ENCODE data around the gene MMP21.

DNA sequence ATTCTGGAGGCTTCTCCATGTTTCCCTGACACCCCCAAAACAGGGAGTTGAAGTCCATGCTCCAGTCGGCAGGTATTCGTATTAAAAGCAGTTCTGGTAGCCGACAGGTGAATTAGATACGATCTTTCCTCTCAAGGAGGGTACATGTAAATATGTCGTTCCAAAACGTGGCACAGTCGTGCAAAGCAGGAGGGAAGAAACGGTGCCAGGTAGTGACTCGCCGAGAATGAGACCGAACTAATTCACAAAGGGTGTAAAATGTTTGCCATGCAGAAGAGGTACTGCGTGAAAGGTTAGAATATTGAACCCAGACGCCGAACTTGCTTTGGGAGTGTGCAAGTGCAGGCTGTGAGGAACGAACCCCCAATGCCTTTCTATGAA lies 55.6 kb downstream of the MMP21 start:
- TF ChIP-seq, protein P1, sequence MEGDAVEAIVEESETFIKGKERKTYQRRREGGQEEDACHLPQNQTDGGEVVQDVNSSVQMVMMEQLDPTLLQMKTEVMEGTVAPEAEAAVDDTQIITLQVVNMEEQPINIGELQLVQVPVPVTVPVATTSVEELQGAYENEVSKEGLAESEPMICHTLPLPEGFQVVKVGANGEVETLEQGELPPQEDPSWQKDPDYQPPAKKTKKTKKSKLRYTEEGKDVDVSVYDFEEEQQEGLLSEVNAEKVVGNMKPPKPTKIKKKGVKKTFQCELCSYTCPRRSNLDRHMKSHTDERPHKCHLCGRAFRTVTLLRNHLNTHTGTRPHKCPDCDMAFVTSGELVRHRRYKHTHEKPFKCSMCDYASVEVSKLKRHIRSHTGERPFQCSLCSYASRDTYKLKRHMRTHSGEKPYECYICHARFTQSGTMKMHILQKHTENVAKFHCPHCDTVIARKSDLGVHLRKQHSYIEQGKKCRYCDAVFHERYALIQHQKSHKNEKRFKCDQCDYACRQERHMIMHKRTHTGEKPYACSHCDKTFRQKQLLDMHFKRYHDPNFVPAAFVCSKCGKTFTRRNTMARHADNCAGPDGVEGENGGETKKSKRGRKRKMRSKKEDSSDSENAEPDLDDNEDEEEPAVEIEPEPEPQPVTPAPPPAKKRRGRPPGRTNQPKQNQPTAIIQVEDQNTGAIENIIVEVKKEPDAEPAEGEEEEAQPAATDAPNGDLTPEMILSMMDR (conservative IDR thresholded peaks at IDR 0.05 in 1 of 2, IDR thresholded peaks at IDR 0.05 in 1 of 2; ENCODE audit: low read depth in 1 of 2, low read length in 2 of 2): no peak
- TF ChIP-seq EZH2 (IDR thresholded peaks at IDR 0.05; ENCODE audit: low read length, missing control alignments): no peak
